Esophagus squamous epithelium (tissue), 5 donors: ENCODE measurements around the gene MKNK2. TPM values are rescaled to one million over a fixed set of nuclear protein-coding genes. Genes with fewer than 3 reads are reported as not detected.
"Not testable (repeated sequence)": the region's sequence is repeated elsewhere in the genome, so short reads cannot be mapped to it uniquely, and the experiment has no call there.

ENCODE experiments used
- DNase-seq: peaks from one replicate; lab custom pipeline; 2025; lab: John Stamatoyannopoulos, UW
- H3K27ac ChIP-seq, 4 donors: fragments of 200-600 bp; sonication (generic); one replicate each; pipeline ENCODE4 v1.5.1; 2016 to 2019; ENCODE audit warnings: mild to moderate bottlenecking in 1 of 4
- H3K27me3 ChIP-seq, 4 donors: fragments of 200-600 bp; sonication (generic); 1 replicate in 3 of 4; 2 replicates in 1 of 4; pipeline versions ENCODE4 v1.5.1 to v1.6.0; 2017 to 2021; ENCODE audit warnings: antibody characterized with exemption in 1 of 4
- H3K36me3 ChIP-seq, 3 donors: fragments of 200-600 bp; sonication (generic); one replicate each; pipeline ENCODE4 v1.5.1; 2016 to 2019
- H3K4me1 ChIP-seq, 3 donors: fragments of 200-600 bp; sonication (generic); one replicate each; pipeline ENCODE4 v1.5.1; 2017 to 2019
- H3K4me3 ChIP-seq, 4 donors: fragments of 200-600 bp; sonication (generic); 1 replicate in 3 of 4; 2 replicates in 1 of 4; pipeline ENCODE4 v1.5.1; 2016 to 2019; ENCODE audit warnings: mild to moderate bottlenecking in 2 of 4, moderate library complexity in 1 of 4
- H3K9me3 ChIP-seq, 3 donors: fragments of 200-600 bp; sonication (generic); one replicate each; pipeline ENCODE4 v1.5.1; 2016 to 2019
- CTCF ChIP-seq, 6 experiments: fragments of 450-650 bp in 4 of 6; fragments of 200-600 bp in 2 of 6; sonication (generic) in 2 of 6; IDR thresholded peaks; one replicate each; pipeline ENCODE4 v1.5.1; 2016 to 2019; ENCODE audit warnings: antibody characterized with exemption in 6 of 6, mild to moderate bottlenecking in 4 of 6, moderate library complexity in 4 of 6
- POLR2A ChIP-seq, 4 donors: fragments of 450-650 bp; IDR thresholded peaks; one replicate each; pipeline ENCODE4 v1.6.1; 2017; ENCODE audit warnings: antibody characterized with exemption in 4 of 4, mild to moderate bottlenecking in 4 of 4, moderate library complexity in 3 of 4
- WGBS, 2 donors: methylation state at CpG; one replicate each; pipeline ENCODE4 v1.1.5; 2018; 5-methylcytosine and 5-hydroxymethylcytosine counted together
- intact Hi-C: fragments of 100-400 bp; cut with DNase I; formaldehyde crosslinking; loops from one replicate; pipeline ENCODE4 v1.15.0; 2022
- total RNA-seq, 4 donors: library from RNA; depleted of rRNA; stranded (reverse); fragments of >200 nt; gene quantifications; one replicate each; pipeline ENCODE4 v1.1.0, GENCODE V29; 2016
- donor health status: DM: yes; HTN: yes; CAD: no.

Gene MKNK2
- total RNA-seq, 4 donors from 2014 or later = 147 to 300 (median 189) TPM

DNA sequence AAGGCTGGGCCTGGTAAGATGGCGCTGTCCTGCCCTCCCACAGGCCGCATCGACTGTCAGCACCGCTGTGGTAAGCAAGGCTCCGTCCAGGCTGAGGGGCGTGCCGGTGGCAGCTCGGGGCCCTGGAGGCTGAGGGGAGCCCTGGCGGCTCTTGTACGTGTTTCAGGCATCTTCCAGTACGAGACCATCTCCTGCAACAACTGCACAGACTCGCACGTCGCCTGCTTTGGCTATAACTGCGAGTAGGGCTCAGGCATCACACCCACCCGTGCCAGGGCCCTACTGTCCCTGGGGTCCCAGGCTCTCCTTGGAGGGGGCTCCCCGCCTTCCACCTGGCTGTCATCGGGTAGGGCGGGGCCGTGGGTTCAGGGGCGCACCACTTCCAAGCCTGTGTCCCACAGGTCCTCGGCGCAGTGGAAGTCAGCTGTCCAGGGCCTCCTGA is 46.9 kb upstream of the MKNK2 start:
- WGBS, 2 donors = 53 to 80% methylated on average over 7 of the region's 23 CpGs
- intact Hi-C loops = no loop called here
- no peaks in the 10 kb centered on the region for H3K9me3 ChIP-seq

DNA sequence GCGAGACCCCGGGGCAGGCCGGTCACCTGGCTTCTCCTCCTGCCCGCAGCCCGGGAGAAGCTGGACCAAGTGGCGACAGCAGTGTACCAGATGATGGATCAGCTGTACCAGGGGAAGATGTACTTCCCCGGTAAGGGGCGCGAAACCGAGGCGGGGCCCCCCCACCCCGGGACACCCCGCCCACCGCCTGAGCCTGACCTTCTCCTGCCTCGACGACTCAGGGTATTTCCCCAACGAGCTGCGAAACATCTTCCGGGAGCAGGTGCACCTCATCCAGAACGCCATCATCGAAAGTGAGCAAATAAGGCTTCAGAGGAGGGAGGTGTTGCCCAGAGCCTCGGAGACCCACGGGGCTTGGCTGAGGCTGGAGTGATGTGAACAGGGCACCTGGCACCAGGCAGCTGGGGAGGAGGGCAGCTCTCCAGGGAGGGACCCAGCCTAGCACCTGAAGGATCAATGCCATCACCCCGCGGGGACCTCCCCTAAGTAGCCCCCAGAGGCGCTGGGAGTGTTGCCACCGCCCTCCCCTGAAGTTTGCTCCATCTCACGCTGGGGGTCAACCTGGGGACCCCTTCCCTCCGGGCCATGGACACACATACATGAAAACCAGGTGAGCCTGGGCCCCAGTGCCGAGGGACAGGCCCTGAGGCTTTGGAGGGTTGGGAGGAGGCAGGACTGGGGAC is 46.3 kb upstream of the MKNK2 start:
- H3K4me3 ChIP-seq = peak overlapping the region; percentile 30 to 91 (median 66)
- intact Hi-C loops = no loop called here
- no peak for TF ChIP-seq POLR2A (IDR thresholded peaks at IDR 0.05)
- TF ChIP-seq CTCF (IDR thresholded peaks at IDR 0.05) = no peak
- H3K9me3 ChIP-seq = no peaks in the 10 kb centered on the region
- H3K27me3 ChIP-seq = no peaks in the 10 kb centered on the region
- DNase-seq = no peak
- no CpG with 5 or more reads among the region's 30 CpGs for WGBS, 2 donors
- peaks cover 32 to 49% (median 39%) of the 10 kb centered on the region in 3 donors for H3K4me1 ChIP-seq
- H3K36me3 ChIP-seq = peaks cover 16 to 36% (median 26%) of the 10 kb centered on the region in 3 donors
- peak overlapping the region; percentile 75 to 98 (median 82) for H3K27ac ChIP-seq

More for the DNA sequence above, 46.9 kb upstream of the MKNK2 start:
- Histone ChIP-seq H3K27me3 (no peaks in the 10 kb centered on the region), H3K36me3 (peaks cover 16 to 41% (median 26%) of the 10 kb centered on the region in 3 donors), H3K27ac (peak overlapping the region in 1 of 4 donors; percentile 86), H3K4me3 (peak overlapping the region in 1 of 4 donors; percentile 88), H3K4me1 (peaks cover 27 to 44% (median 34%) of the 10 kb centered on the region in 3 donors)
- no peak for TF ChIP-seq CTCF (IDR thresholded peaks at IDR 0.05)
- TF ChIP-seq POLR2A (IDR thresholded peaks at IDR 0.05) = no peak
- no peak for DNase-seq

GRCh38 chr19:2096480-2097202 is 45.6 kb upstream of the MKNK2 start, which contains the start of gene IZUMO4:
Gene IZUMO4 (plus strand): TSS chr19:2096915. CDS start chr19:2096946, 31 bp downstream.
- Histone ChIP-seq H3K4me3 (peak within 1 kb of the TSS; percentile 68 to 91 (median 83)), H3K27ac (peak within 1 kb of the TSS; percentile 96 to 99 (median 98)), H3K36me3 (peaks cover 12 to 29% (median 23%) of the 10 kb centered on the region in 3 donors), H3K9me3 (no peaks in the 10 kb centered on the region), H3K27me3 (no peaks in the 10 kb centered on the region), H3K4me1 (peaks cover 36 to 56% (median 46%) of the 10 kb centered on the region in 3 donors)
- TF ChIP-seq POLR2A (IDR thresholded peaks at IDR 0.05) (peak in 1 of 4 donors; percentile 44), CTCF (IDR thresholded peaks at IDR 0.05) (peak; percentile 13 to 49 (median 30))
- no CpG with 5 or more reads among the region's 70 CpGs for WGBS, 2 donors
- peak; percentile 88 for DNase-seq
- intact Hi-C loops = no loop called here

DNA sequence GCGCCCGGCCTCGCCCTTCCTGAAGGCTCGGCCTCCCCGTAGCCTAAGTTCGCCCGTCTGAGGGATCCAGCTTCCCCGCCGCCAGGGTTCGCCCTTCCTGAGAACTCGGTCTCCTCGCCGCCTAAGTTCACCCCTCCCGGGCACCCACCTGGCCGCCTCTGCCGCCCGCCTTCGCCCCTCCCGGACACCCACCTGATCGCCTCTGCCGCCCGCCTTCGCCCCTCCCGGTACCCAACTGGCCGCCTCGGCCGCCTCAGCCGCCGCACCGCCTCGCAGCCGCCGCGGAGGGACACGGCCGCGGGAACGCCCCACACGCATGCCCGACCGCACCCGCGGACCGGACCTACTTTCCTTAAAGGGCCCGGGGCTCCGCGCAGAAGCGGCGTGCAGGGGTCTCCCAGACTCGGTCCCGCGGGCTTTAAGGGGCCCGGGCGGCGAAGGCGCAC is 45.0 kb upstream of the MKNK2 start, which contains the start of gene MOB3A:
Gene MOB3A, minus strand, starts transcription at position 293 of the 446 bp plus-strand sequence. CDS start 17,766 bp downstream, outside the sequence.
- no peaks in the 10 kb centered on the region for H3K27me3 ChIP-seq
- intact Hi-C loops = no loop called here
- TF ChIP-seq CTCF (IDR thresholded peaks at IDR 0.05) (peak; percentile 32 to 82 (median 60)), POLR2A (IDR thresholded peaks at IDR 0.05) (peak in 3 of 4 donors; percentile 36 to 95 (median 89))

GRCh38 chr19:2091926-2092525 is 41.0 kb upstream of the MKNK2 start:
- DNase-seq, H3K36me3 ChIP-seq, intact Hi-C loops, H3K27me3 ChIP-seq, H3K4me3 ChIP-seq, H3K9me3 ChIP-seq: not testable (repeated sequence)
- WGBS, 2 donors = 72 to 87% methylated on average over 9 to 12 of the region's 13 CpGs
- H3K27ac ChIP-seq = peak overlapping the region; percentile 96 to 99 (median 98)
- H3K4me1 ChIP-seq = peaks cover 72 to 90% (median 85%) of the 10 kb centered on the region in 3 donors

More for the DNA sequence above, 45.0 kb upstream of the MKNK2 start, which contains the start of gene MOB3A:
- peaks cover 42 to 62% (median 52%) of the 10 kb centered on the region in 3 donors for H3K4me1 ChIP-seq
- H3K9me3 ChIP-seq = no peaks in the 10 kb centered on the region
- WGBS, 2 donors = 0 to 5% methylated on average over 6 to 11 of the region's 56 CpGs
- no peak for DNase-seq
- peak within 1 kb of the TSS; percentile 68 to 91 (median 83) for H3K4me3 ChIP-seq
- peaks cover 6 to 23% (median 17%) of the 10 kb centered on the region in 3 donors for H3K36me3 ChIP-seq
- peak within 1 kb of the TSS; percentile 96 to 99 (median 98) for H3K27ac ChIP-seq
